SK-N-SH (cell line): ENCODE data around the gene MAP3K8. TPM values are rescaled to one million over a fixed set of nuclear protein-coding genes. Genes with fewer than 3 reads are reported as not detected.

Experiments used
- CTCF ChIA-PET: fragments of 300-600, 350-600 bp; formaldehyde crosslinking; extraction: SDS; loops from one replicate; lab custom pipeline; 2021; lab: Yijun Ruan, JAX
- POLR2A ChIA-PET: fragments of 350-600 bp; sonication (Branson Sonifier 250); formaldehyde crosslinking; extraction: SDS; loops from one replicate; lab custom pipeline; 2020; ENCODE audit warnings: antibody characterized with exemption, inconsistent platforms; lab: Yijun Ruan, JAX
- DNase-seq: peaks from one replicate; pipeline ENCODE4 v3.0.0; 2012
- H2AFZ ChIP-seq: fragments of 200-600 bp; sonication (generic); 2 replicates; pipeline ENCODE4 v1.8.1; 2016; ENCODE audit warnings: antibody characterized with exemption, mild to moderate bottlenecking, low read depth
- H3F3A ChIP-seq: fragments of 200-600 bp; sonication (generic); replicated peaks from 2 replicates; pipeline ENCODE3; 2016; ENCODE audit warnings: antibody characterized with exemption, mild to moderate bottlenecking; ENCODE audit not compliant: insufficient read depth
- H3K27ac ChIP-seq, 2 experiments: fragments of 200-500 bp in 1 of 2; fragments of 200-600 bp in 1 of 2; sonication (Bioruptor generic) in 1 of 2; sonication (generic), shearing (Covaris generic) in 1 of 2; 2 replicates each; pipeline versions ENCODE4 v1.5.1 to v1.6.1; 2014 to 2016; ENCODE audit warnings: low read depth in 2 of 2, inconsistent platforms in 1 of 2, low read length in 1 of 2, mild to moderate bottlenecking in 1 of 2, mixed read lengths in 1 of 2
- H3K27me3 ChIP-seq: fragments of 200-600 bp; sonication (generic), shearing (Covaris generic); 2 replicates; pipeline ENCODE4 v1.6.1; 2016; ENCODE audit warnings: mixed run types; ENCODE audit not compliant: insufficient read depth
- H3K36me3 ChIP-seq, 2 experiments: fragments of 200-500 bp in 1 of 2; fragments of 200-600 bp in 1 of 2; sonication (Bioruptor generic) in 1 of 2; sonication (generic) in 1 of 2; replicated peaks in 1 of 2; 2 replicates each; pipeline versions ENCODE3 to v1.5.1; 2014 to 2016; ENCODE audit warnings: low read length in 1 of 2, mild to moderate bottlenecking in 1 of 2; ENCODE audit not compliant: insufficient read depth in 2 of 2, control insufficient read depth in 1 of 2
- H3K4me1 ChIP-seq, 2 experiments: fragments of 200-500 bp in 1 of 2; fragments of 200-600 bp in 1 of 2; sonication (Bioruptor generic) in 1 of 2; sonication (generic), shearing (Covaris generic) in 1 of 2; 2 replicates each; pipeline versions ENCODE4 v1.5.1 to v1.6.1; 2014 to 2016; ENCODE audit warnings: low read depth in 1 of 2, low read length in 1 of 2, mixed run types in 1 of 2; ENCODE audit not compliant: insufficient read depth in 2 of 2, control insufficient read depth in 1 of 2
- H3K4me2 ChIP-seq: fragments of 200-600 bp; sonication (generic), shearing (Covaris generic); 2 replicates; pipeline ENCODE4 v1.6.1; 2017; ENCODE audit warnings: mixed run types
- H3K4me3 ChIP-seq, 2 experiments: fragments of 200-500 bp in 1 of 2; fragments of 200-600 bp in 1 of 2; sonication (Bioruptor generic) in 1 of 2; sonication (generic), shearing (Covaris generic) in 1 of 2; 2 replicates each; pipeline versions ENCODE4 v1.5.1 to v1.8.1; 2014 to 2016; ENCODE audit warnings: low read depth in 2 of 2, inconsistent platforms in 1 of 2, low read length in 1 of 2, mild to moderate bottlenecking in 1 of 2, mixed read lengths in 1 of 2, moderate library complexity in 1 of 2
- H3K79me2 ChIP-seq: fragments of 200-600 bp; sonication (generic); 2 replicates; pipeline ENCODE4 v1.8.1; 2017; ENCODE audit warnings: mild to moderate bottlenecking; ENCODE audit not compliant: insufficient read depth
- H3K9ac ChIP-seq: fragments of 200-600 bp; sonication (generic); 2 replicates; pipeline ENCODE4 v1.6.1; 2017; ENCODE audit warnings: mixed run types
- H3K9me2 ChIP-seq: fragments of 200-600 bp; sonication (generic); 2 replicates; pipeline ENCODE4 v1.6.1; 2017; ENCODE audit warnings: mixed run types
- H3K9me3 ChIP-seq: fragments of 200-600 bp; sonication (generic); 2 replicates; pipeline ENCODE4 v1.6.1; 2017; ENCODE audit warnings: mixed run types, mild to moderate bottlenecking, moderate library complexity
- H4K20me1 ChIP-seq: fragments of 200-600 bp; sonication (generic); 2 replicates; pipeline ENCODE4 v1.6.1; 2017; ENCODE audit warnings: mild to moderate bottlenecking, mixed run types; ENCODE audit not compliant: insufficient read depth
- CHD2 ChIP-seq: fragments of 150-350 bp; IDR thresholded peaks from 2 replicates; pipeline ENCODE4 v1.6.1; 2018; ENCODE audit warnings: low read length; ENCODE audit not compliant: partially characterized antibody
- ELF1 ChIP-seq: IDR thresholded peaks from 2 replicates; pipeline ENCODE4 v1.4.0; 2012
- EP300 ChIP-seq, 2 experiments: IDR thresholded peaks; 2 replicates each; pipeline versions ENCODE4 v1.4.0 to v1.6.1; 2012; ENCODE audit warnings: borderline replicate concordance in 1 of 2, low read depth in 1 of 2, low read length in 1 of 2
- FOXM1 ChIP-seq: IDR thresholded peaks from 2 replicates; pipeline ENCODE4 v1.4.0; 2012; ENCODE audit warnings: low read depth, mild to moderate bottlenecking
- GATA2 ChIP-seq: sonication (generic); formaldehyde crosslinking; IDR thresholded peaks from 2 replicates; pipeline ENCODE4 v1.5.0; 2020; ENCODE audit warnings: mild to moderate bottlenecking, missing genetic modification reagents
- IRF3 ChIP-seq: fragments of 150-350 bp; IDR thresholded peaks from 2 replicates; pipeline ENCODE4 v1.6.1; 2016; ENCODE audit warnings: mild to moderate bottlenecking, low read depth, low read length
- JUND ChIP-seq: IDR thresholded peaks from 2 replicates; pipeline ENCODE4 v1.4.0; 2012
- MAX ChIP-seq: IDR thresholded peaks from 2 replicates; pipeline ENCODE4 v1.4.0; 2012; ENCODE audit warnings: low read depth
- MEF2A ChIP-seq: IDR thresholded peaks from 2 replicates; pipeline ENCODE4 v1.4.0; 2012; ENCODE audit warnings: low read depth, borderline replicate concordance
- MXI1 ChIP-seq: IDR thresholded peaks from 2 replicates; pipeline ENCODE4 v1.6.1; 2012; ENCODE audit warnings: mild to moderate bottlenecking, low read depth, low read length, improper control_type of control experiment
- NFIC ChIP-seq: IDR thresholded peaks from 2 replicates; pipeline ENCODE4 v1.4.0; 2012; ENCODE audit warnings: borderline replicate concordance
- NRF1 ChIP-seq: IDR thresholded peaks from 2 replicates; pipeline ENCODE4 v1.6.1; 2012; ENCODE audit warnings: low read depth, mild to moderate bottlenecking, low read length
- POLR2AphosphoS5 ChIP-seq: IDR thresholded peaks from 2 replicates; pipeline ENCODE4 v1.6.1; 2012; ENCODE audit warnings: low read depth, low read length
- RAD21 ChIP-seq: IDR thresholded peaks from 2 replicates; pipeline ENCODE4 v1.6.1; 2012; ENCODE audit warnings: mild to moderate bottlenecking, low read length
- SIN3A ChIP-seq: IDR thresholded peaks from 2 replicates; pipeline ENCODE4 v1.6.1; 2012; ENCODE audit warnings: low read depth, mild to moderate bottlenecking, low read length, moderate library complexity, borderline replicate concordance
- TCF12 ChIP-seq: IDR thresholded peaks from 2 replicates; pipeline ENCODE4 v1.4.0; 2012
- USF1 ChIP-seq: IDR thresholded peaks from 2 replicates; pipeline ENCODE4 v1.4.0; 2012; ENCODE audit warnings: low read depth, borderline replicate concordance
- YY1 ChIP-seq: IDR thresholded peaks from 2 replicates; pipeline ENCODE4 v1.4.0; 2012; ENCODE audit warnings: low read depth, mild to moderate bottlenecking
- WGBS: methylation state at CpG from one replicate; pipeline ENCODE4 v1.1.6; 2017; ENCODE audit warnings: low lambda C conversion rate; 5-methylcytosine and 5-hydroxymethylcytosine counted together
- polyA plus RNA-seq, 3 experiments: library from polyadenylated mRNA; depleted of rRNA; stranded (reverse); fragments of >200 nt; gene quantifications; 2 replicates each; pipeline ENCODE4 v1.2.3, GENCODE V29; 2012

MAP3K8 gene
- polyA plus RNA-seq, 1 of the 3 experiments (the other 2 are of a cell fraction) = 3.7 TPM

GRCh38 chr10:30420766-30421165 lies 13.2 kb upstream of the MAP3K8 start:
- no peak overlapping the region for H2AFZ ChIP-seq
- TF ChIP-seq JUND (no peak), POLR2AphosphoS5 (no peak), GATA2 (CRISPR knock-in tag) (no peak), MAX (no peak), MEF2A (no peak), ELF1 (no peak), FOXM1 (no peak), TCF12 (no peak), CHD2 (no peak)
- no peaks in the 10 kb centered on the region for H3K27me3 ChIP-seq
- H3K9me2 ChIP-seq = no peaks in the 10 kb centered on the region
- ChIA-PET CTCF (interaction anchor here (1.1 to 4.2 kb wide), 2 partner anchors 113 to 170 kb away, joined by 3 to 23 read pairs; no protein-coding TSS in a partner anchor), POLR2A (no interaction called here)
- no peak overlapping the region for H3K4me2 ChIP-seq
- H3K9ac ChIP-seq = no peak overlapping the region
- H3K27ac ChIP-seq = no peak overlapping the region
- H3F3A ChIP-seq = no peaks in the 10 kb centered on the region
- H3K36me3 ChIP-seq = no peaks in the 10 kb centered on the region
- H3K4me1 ChIP-seq = peaks cover 0 to 9% of the 10 kb centered on the region in 2 experiments; a peak in 2 of 4 replicates
- WGBS = 87% methylated on average over 1 of the region's 1 CpG
- no peak overlapping the region for H3K4me3 ChIP-seq
- H3K79me2 ChIP-seq = no peaks in the 10 kb centered on the region
- no peaks in the 10 kb centered on the region for H4K20me1 ChIP-seq
- no peaks in the 10 kb centered on the region for H3K9me3 ChIP-seq
- no peak for DNase-seq

- Histone ChIP-seq H3K27me3 (no peaks in the 10 kb centered on the region), H3K9ac (no peak overlapping the region), H3F3A (no peaks in the 10 kb centered on the region), H3K27ac (no peak overlapping the region), H3K79me2 (no peaks in the 10 kb centered on the region), H3K4me3 (no peak overlapping the region), H3K4me1 (peaks cover 0 to 9% of the 10 kb centered on the region in 2 experiments; a peak in 2 of 4 replicates), H3K36me3 (no peaks in the 10 kb centered on the region)
- POLR2A ChIA-PET = no interaction called here
- CTCF ChIA-PET = interaction anchor here (2.4 to 4.2 kb wide), 2 partner anchors 8 to 169 kb away, joined by 11 to 23 read pairs; no protein-coding TSS in a partner anchor
- WGBS = 95% methylated on average over 7 of the region's 7 CpGs
- no peak for TF ChIP-seq EP300 (IDR thresholded peaks at IDR 0.05; ENCODE audit: borderline replicate concordance in 1 of 2, low read depth in 1 of 2, low read length in 1 of 2)
- no peak for TF ChIP-seq SIN3A
- no peak for TF ChIP-seq POLR2AphosphoS5
- TF ChIP-seq YY1 = no peak
- no peak for TF ChIP-seq ELF1
- no peak for TF ChIP-seq MXI1
- TF ChIP-seq JUND = no peak
- no peak for TF ChIP-seq IRF3
- no peak for TF ChIP-seq NRF1
- TF ChIP-seq RAD21 = no peak
- no peak for TF ChIP-seq USF1
- TF ChIP-seq NFIC = no peak
- TF ChIP-seq, all 33 proteins: peak for 0
- Histone ChIP-seq H4K20me1 (no peaks in the 10 kb centered on the region), H3K9me3 (no peaks in the 10 kb centered on the region), H3K9me2 (no peaks in the 10 kb centered on the region), H3K4me2 (no peak overlapping the region), H2AFZ (no peak overlapping the region)
- no peak for DNase-seq
Measured at GRCh38 chr10:30422151-30422695, 11.8 kb upstream of the MAP3K8 start.
